Muscle layer of colon (tissue), 2 donors: Measurements from ENCODE around the gene C1orf105.

Experiments
- H3K27ac ChIP-seq: one replicate; pipeline ENCODE4 v1.7.0; 2013; ENCODE audit warnings: low read depth, mild to moderate bottlenecking, low read length, moderate library complexity
- H3K27me3 ChIP-seq, 2 donors: one replicate each; pipeline ENCODE4 v1.7.0; 2013; ENCODE audit warnings: low read length in 2 of 2, mild to moderate bottlenecking in 2 of 2; ENCODE audit not compliant: insufficient read depth in 2 of 2, control insufficient read depth in 1 of 2
- H3K36me3 ChIP-seq: one replicate; pipeline ENCODE4 v1.7.0; 2013; ENCODE audit warnings: mild to moderate bottlenecking, low read length; ENCODE audit not compliant: insufficient read depth
- H3K4me1 ChIP-seq: one replicate; pipeline ENCODE4 v1.7.0; 2013; ENCODE audit warnings: mild to moderate bottlenecking, low read length; ENCODE audit not compliant: insufficient read depth
- H3K4me3 ChIP-seq, 2 donors: one replicate each; pipeline ENCODE4 v1.7.0; 2013; ENCODE audit warnings: low read length in 2 of 2, low read depth in 1 of 2, mild to moderate bottlenecking in 1 of 2, moderate library complexity in 1 of 2
- H3K9ac ChIP-seq: one replicate; pipeline ENCODE4 v1.7.0; 2013; ENCODE audit warnings: low read length
- H3K9me3 ChIP-seq: one replicate; pipeline ENCODE4 v1.7.0; 2013; ENCODE audit warnings: mild to moderate bottlenecking, low read length
- donor health status: abdominal sarcoma.
- donor health status: Adenocarcinoma of cecum.

Gene C1orf105

DNA sequence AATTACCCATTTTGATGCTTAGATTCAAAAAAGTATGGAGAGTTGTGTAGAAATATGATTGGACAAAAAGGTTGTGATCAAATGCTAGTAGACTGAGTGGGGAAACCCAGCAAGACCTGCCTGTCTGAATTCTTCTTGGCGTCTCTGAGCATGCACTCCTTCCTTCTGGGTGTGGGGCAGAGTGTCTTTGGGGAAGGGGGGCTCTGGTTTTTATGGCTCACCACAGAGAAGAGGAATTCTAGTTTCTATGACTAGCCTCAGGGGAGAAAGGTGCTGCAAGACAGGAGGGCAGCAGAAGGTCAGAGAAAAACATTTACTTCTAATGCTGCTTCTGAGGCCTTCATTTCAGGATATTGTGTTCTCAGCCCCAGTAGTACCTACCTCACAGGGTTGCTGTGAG is 57.3 kb downstream of the C1orf105 start:
- Histone ChIP-seq H3K27me3 (no peaks in the 10 kb centered on the region), H3K4me1 (no peaks in the 10 kb centered on the region), H3K4me3 (no peak overlapping the region), H3K9me3 (no peaks in the 10 kb centered on the region), H3K9ac (no peak overlapping the region), H3K36me3 (no peaks in the 10 kb centered on the region), H3K27ac (no peak overlapping the region)

GRCh38 chr1:172478485-172478884 is 58.0 kb downstream of the C1orf105 start:
- no peak overlapping the region for H3K27ac ChIP-seq
- no peak overlapping the region for H3K9ac ChIP-seq
- H3K36me3 ChIP-seq, result no peaks in the 10 kb centered on the region
- no peaks in the 10 kb centered on the region for H3K27me3 ChIP-seq
- H3K4me3 ChIP-seq, result no peak overlapping the region
- no peaks in the 10 kb centered on the region for H3K4me1 ChIP-seq
- no peaks in the 10 kb centered on the region for H3K9me3 ChIP-seq

- no peaks in the 10 kb centered on the region for H3K36me3 ChIP-seq
- H3K9me3 ChIP-seq, result no peaks in the 10 kb centered on the region
- no peak overlapping the region for H3K9ac ChIP-seq
- no peak overlapping the region for H3K27ac ChIP-seq
- H3K27me3 ChIP-seq, result no peaks in the 10 kb centered on the region
- H3K4me3 ChIP-seq, result no peak overlapping the region
- no peaks in the 10 kb centered on the region for H3K4me1 ChIP-seq
Observed at GRCh38 chr1:172480431-172480830, 59.9 kb downstream of the C1orf105 start.

GRCh38 chr1:172482044-172482443 is 61.6 kb downstream of the C1orf105 start:
- no peaks in the 10 kb centered on the region for H3K4me1 ChIP-seq

DNA sequence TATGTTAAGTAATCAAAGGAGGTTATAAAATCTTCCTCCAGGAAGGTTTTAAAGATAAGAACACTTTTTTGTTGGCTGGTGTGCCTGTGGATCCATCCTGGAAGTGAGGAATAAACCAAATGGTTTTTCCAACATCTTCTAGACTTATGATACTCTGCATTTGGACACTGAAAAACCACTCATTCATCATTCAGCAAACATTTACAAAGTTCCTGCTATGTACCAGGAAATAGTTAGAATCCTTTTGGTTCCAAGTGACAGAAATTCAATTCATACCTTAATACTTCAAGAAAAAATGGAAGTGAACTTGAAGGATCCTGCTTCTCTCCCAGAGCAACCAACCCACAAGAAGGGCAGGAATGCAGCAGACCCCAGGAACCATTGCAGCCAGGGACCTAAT is 63.0 kb downstream of the C1orf105 start:
- Histone ChIP-seq H3K4me1 (no peaks in the 10 kb centered on the region), H3K9ac (no peak overlapping the region), H3K4me3 (no peak overlapping the region), H3K36me3 (no peaks in the 10 kb centered on the region), H3K27ac (no peak overlapping the region), H3K9me3 (no peaks in the 10 kb centered on the region), H3K27me3 (no peaks in the 10 kb centered on the region)

More at GRCh38 chr1:172482044-172482443, 61.6 kb downstream of the C1orf105 start:
- Histone ChIP-seq H3K9me3 (no peaks in the 10 kb centered on the region), H3K4me3 (no peak overlapping the region), H3K36me3 (no peaks in the 10 kb centered on the region), H3K9ac (no peak overlapping the region), H3K27me3 (no peaks in the 10 kb centered on the region), H3K27ac (no peak overlapping the region)

- Histone ChIP-seq H3K9me3 (no peaks in the 10 kb centered on the region), H3K36me3 (no peaks in the 10 kb centered on the region), H3K4me1 (no peaks in the 10 kb centered on the region), H3K27ac (no peak overlapping the region), H3K27me3 (no peaks in the 10 kb centered on the region), H3K9ac (no peak overlapping the region), H3K4me3 (no peak overlapping the region)
Observed at GRCh38 chr1:172484252-172484651, 63.8 kb downstream of the C1orf105 start.

- Histone ChIP-seq H3K27me3 (no peaks in the 10 kb centered on the region), H3K27ac (no peak overlapping the region), H3K36me3 (no peaks in the 10 kb centered on the region), H3K9ac (no peak overlapping the region), H3K4me3 (no peak overlapping the region), H3K4me1 (no peaks in the 10 kb centered on the region), H3K9me3 (no peaks in the 10 kb centered on the region)
Observed at GRCh38 chr1:172485626-172486025, 65.1 kb downstream of the C1orf105 start.

DNA sequence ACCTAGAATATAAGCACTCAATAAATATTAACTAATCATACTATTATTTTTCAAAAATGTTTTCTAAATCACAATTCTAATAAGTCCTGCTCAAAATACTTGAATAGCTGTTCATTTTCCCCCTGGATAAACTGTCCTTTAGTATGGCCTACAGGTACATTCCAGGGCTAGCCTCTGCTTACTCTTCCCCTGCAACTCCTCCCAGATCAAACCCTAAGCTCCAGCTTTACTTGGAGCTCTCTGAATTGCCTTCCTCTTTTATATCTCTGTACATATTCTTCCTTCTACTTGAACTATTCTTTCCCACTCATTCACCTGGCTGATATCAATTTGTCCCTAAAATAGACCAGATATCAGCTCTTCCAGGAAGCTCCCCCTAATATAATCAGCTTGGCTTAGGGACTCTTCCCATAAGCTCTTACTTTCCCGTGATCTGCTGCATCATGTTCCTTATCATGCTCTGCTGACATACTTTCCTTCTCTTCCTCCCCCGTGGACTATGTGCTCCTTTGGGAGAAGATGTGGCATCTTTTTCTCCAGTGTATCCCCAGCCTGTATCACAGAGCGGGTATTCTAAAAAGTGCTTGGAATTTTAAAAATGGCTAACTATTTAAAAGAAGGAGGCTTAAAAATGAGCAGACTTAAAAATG is 66.4 kb downstream of the C1orf105 start:
- no peaks in the 10 kb centered on the region for H3K27me3 ChIP-seq
- H3K9ac ChIP-seq, result no peak overlapping the region
- H3K36me3 ChIP-seq, result no peaks in the 10 kb centered on the region
- H3K27ac ChIP-seq, result no peak overlapping the region
- H3K9me3 ChIP-seq, result no peaks in the 10 kb centered on the region
- H3K4me3 ChIP-seq, result no peak overlapping the region
- H3K4me1 ChIP-seq, result no peaks in the 10 kb centered on the region

DNA sequence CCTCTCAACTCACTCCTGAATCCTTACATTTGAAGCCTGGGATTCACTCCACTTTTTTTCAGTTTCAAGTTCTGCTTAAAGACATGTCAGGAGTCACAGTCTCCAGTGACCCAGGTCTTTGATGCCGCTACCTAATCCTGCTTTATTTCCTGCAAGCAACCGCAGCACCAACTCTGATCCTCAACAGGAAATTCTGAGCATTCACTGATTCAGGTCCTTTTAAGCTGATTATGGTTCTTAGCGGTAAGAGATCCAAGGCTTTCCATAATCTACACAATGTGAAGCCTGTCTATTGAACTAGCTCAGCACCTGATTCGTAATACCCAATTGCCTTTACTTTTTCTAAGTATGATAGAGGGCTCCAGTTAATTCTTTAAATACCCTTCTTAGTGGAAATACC is 67.1 kb downstream of the C1orf105 start:
- no peaks in the 10 kb centered on the region for H3K27me3 ChIP-seq
- H3K4me1 ChIP-seq, result no peaks in the 10 kb centered on the region
- H3K36me3 ChIP-seq, result no peaks in the 10 kb centered on the region
- H3K4me3 ChIP-seq, result no peak overlapping the region
- no peaks in the 10 kb centered on the region for H3K9me3 ChIP-seq
- no peak overlapping the region for H3K9ac ChIP-seq
- H3K27ac ChIP-seq, result no peak overlapping the region

- Histone ChIP-seq H3K36me3 (no peaks in the 10 kb centered on the region), H3K9me3 (no peaks in the 10 kb centered on the region), H3K27ac (no peak overlapping the region), H3K27me3 (no peaks in the 10 kb centered on the region), H3K4me3 (no peak overlapping the region), H3K9ac (no peak overlapping the region), H3K4me1 (no peaks in the 10 kb centered on the region)
Observed at GRCh38 chr1:172488393-172488792, 67.9 kb downstream of the C1orf105 start.

GRCh38 chr1:172489847-172490246 is 69.4 kb downstream of the C1orf105 start:
- Histone ChIP-seq H3K9me3 (no peaks in the 10 kb centered on the region), H3K9ac (no peak overlapping the region), H3K27ac (no peak overlapping the region), H3K27me3 (no peaks in the 10 kb centered on the region), H3K4me1 (no peaks in the 10 kb centered on the region), H3K36me3 (no peaks in the 10 kb centered on the region), H3K4me3 (no peak overlapping the region)

GRCh38 chr1:172492421-172492820 is 71.9 kb downstream of the C1orf105 start:
- H3K9ac ChIP-seq, result no peak overlapping the region
- no peaks in the 10 kb centered on the region for H3K9me3 ChIP-seq
- no peaks in the 10 kb centered on the region for H3K36me3 ChIP-seq
- H3K4me1 ChIP-seq, result peaks cover 9% of the 10 kb centered on the region
- no peak overlapping the region for H3K27ac ChIP-seq
- H3K27me3 ChIP-seq, result no peaks in the 10 kb centered on the region
- no peak overlapping the region for H3K4me3 ChIP-seq
